ENCODE measurements around the gene GIGYF2. TPM values are rescaled to one million over a fixed set of nuclear protein-coding genes. Genes with fewer than 3 reads are reported as not detected.

Gene GIGYF2
- polyA plus RNA-seq, 1 of the 3 experiments (the other 2 are of a cell fraction): 12.8 TPM

DNA sequence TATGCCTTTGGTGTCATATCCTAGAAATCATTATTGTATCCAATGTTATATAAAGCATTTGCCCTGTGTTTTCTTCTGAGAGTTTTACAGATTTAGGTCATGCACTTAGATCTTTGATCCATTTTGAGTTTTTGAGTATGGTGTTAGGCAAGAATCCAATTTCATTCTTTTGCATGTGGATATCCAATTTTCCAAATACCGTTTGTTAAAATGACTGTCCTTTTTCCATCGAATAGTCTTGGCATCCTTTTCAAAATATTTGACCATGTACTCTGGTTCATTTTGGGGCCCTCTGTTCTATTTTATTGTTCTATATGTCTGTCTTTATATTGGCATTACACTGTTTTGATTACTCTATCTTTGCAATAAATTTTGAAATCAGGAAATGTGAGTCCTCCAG, 103.0 kb downstream of the GIGYF2 start:
- Histone ChIP-seq H3K9me2 (no peaks in the 10 kb centered on the region), H3K27me3 (ENCODE audit: insufficient read depth) (no peaks in the 10 kb centered on the region), H3K4me2 (no peak overlapping the region), H3K9me3 (peaks cover 5% of the 10 kb centered on the region; the same call in 1 of the 2 replicates), H3K4me1 (ENCODE audit: control insufficient read depth in 1 of 2, insufficient read depth in 2 of 2, low read depth in 1 of 2, low read length in 1 of 2) (no peaks in the 10 kb centered on the region), H3K36me3 (replicated peaks in 1 of 2; ENCODE audit: control insufficient read depth in 1 of 2, insufficient read depth in 2 of 2, low read length in 1 of 2) (peaks cover 21 to 73% of the 10 kb centered on the region in 2 experiments), H3F3A (replicated peaks; ENCODE audit: insufficient read depth) (peaks cover 3% of the 10 kb centered on the region), H2AFZ (ENCODE audit: low read depth) (no peak overlapping the region), H3K27ac (ENCODE audit: low read depth in 2 of 2, low read length in 1 of 2) (no peak overlapping the region), H3K9ac (no peak overlapping the region), H3K4me3 (ENCODE audit: low read depth in 2 of 2, low read length in 1 of 2) (no peak overlapping the region), H4K20me1 (ENCODE audit: insufficient read depth) (no peaks in the 10 kb centered on the region), H3K79me2 (ENCODE audit: insufficient read depth) (peaks cover 8% of the 10 kb centered on the region)
- ChIA-PET POLR2A (no interaction called here), CTCF (no interaction called here)
- no peak for DNase-seq
- 94% methylated on average over 2 of the region's 2 CpGs for WGBS (ENCODE audit: low lambda C conversion rate)
- TF ChIP-seq GATA2 (CRISPR knock-in tag; IDR thresholded peaks at IDR 0.05): no peak
- TF ChIP-seq RCOR1 (IDR thresholded peaks at IDR 0.05; ENCODE audit: low read length): no peak
- TF ChIP-seq TCF12 (IDR thresholded peaks at IDR 0.05): no peak
- TF ChIP-seq TAF1 (IDR thresholded peaks at IDR 0.05; ENCODE audit: borderline replicate concordance, low read depth, low read length): no peak

DNA sequence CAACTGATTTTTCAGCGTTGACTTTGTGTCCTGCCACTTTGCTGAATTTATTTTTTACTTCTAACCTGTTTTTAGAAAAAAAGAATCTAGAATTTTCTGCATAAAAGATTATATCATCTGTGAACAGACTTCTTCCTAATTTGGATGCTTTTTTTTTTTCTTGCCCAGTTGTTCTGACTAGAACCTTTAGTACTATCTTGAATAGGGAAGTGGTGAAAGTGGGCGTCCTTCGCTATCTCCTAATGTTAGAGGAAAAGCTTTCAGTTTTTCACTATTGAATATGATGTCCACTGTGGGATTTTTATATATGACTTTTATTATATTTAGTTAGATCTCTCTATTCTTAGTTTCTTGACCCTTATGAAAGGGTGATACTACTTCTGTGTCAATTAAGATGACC, 105.0 kb downstream of the GIGYF2 start:
- Histone ChIP-seq H3K79me2 (ENCODE audit: insufficient read depth) (peaks cover 11% of the 10 kb centered on the region), H3K36me3 (replicated peaks in 1 of 2; ENCODE audit: control insufficient read depth in 1 of 2, insufficient read depth in 2 of 2, low read length in 1 of 2) (peaks cover 15 to 73% of the 10 kb centered on the region in 2 experiments), H3K27ac (ENCODE audit: low read depth in 2 of 2, low read length in 1 of 2) (no peak overlapping the region), H3F3A (replicated peaks; ENCODE audit: insufficient read depth) (peaks cover 4% of the 10 kb centered on the region), H3K27me3 (ENCODE audit: insufficient read depth) (no peaks in the 10 kb centered on the region), H3K9me2 (no peaks in the 10 kb centered on the region), H3K4me3 (ENCODE audit: low read depth in 2 of 2, low read length in 1 of 2) (no peak overlapping the region), H4K20me1 (ENCODE audit: insufficient read depth) (no peaks in the 10 kb centered on the region), H3K9me3 (peaks cover 5% of the 10 kb centered on the region; the same call in 1 of the 2 replicates), H2AFZ (ENCODE audit: low read depth) (no peak overlapping the region), H3K9ac (no peak overlapping the region), H3K4me2 (no peak overlapping the region), H3K4me1 (ENCODE audit: control insufficient read depth in 1 of 2, insufficient read depth in 2 of 2, low read depth in 1 of 2, low read length in 1 of 2) (no peaks in the 10 kb centered on the region)
- TF ChIP-seq CHD2 (IDR thresholded peaks at IDR 0.05; ENCODE audit: low read length, partially characterized antibody) (no peak), RAD21 (IDR thresholded peaks at IDR 0.05; ENCODE audit: low read length) (no peak), NRF1 (IDR thresholded peaks at IDR 0.05; ENCODE audit: low read depth, low read length) (no peak), RFX5 (IDR thresholded peaks at IDR 0.05; ENCODE audit: low read length) (no peak), GABPA (IDR thresholded peaks at IDR 0.05; ENCODE audit: low read depth) (no peak), SMC3 (IDR thresholded peaks at IDR 0.05; ENCODE audit: low read depth, low read length) (no peak), FOSL2 (IDR thresholded peaks at IDR 0.05; ENCODE audit: borderline replicate concordance, low read depth) (no peak), SIN3A (IDR thresholded peaks at IDR 0.05; ENCODE audit: borderline replicate concordance, low read depth, low read length) (no peak), MEF2A (IDR thresholded peaks at IDR 0.05; ENCODE audit: borderline replicate concordance, low read depth) (no peak)
- TF ChIP-seq, protein P1, sequence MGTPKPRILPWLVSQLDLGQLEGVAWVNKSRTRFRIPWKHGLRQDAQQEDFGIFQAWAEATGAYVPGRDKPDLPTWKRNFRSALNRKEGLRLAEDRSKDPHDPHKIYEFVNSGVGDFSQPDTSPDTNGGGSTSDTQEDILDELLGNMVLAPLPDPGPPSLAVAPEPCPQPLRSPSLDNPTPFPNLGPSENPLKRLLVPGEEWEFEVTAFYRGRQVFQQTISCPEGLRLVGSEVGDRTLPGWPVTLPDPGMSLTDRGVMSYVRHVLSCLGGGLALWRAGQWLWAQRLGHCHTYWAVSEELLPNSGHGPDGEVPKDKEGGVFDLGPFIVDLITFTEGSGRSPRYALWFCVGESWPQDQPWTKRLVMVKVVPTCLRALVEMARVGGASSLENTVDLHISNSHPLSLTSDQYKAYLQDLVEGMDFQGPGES (IDR thresholded peaks at IDR 0.05; ENCODE audit: low read depth, low read length): no peak
- TF ChIP-seq, protein P2, sequence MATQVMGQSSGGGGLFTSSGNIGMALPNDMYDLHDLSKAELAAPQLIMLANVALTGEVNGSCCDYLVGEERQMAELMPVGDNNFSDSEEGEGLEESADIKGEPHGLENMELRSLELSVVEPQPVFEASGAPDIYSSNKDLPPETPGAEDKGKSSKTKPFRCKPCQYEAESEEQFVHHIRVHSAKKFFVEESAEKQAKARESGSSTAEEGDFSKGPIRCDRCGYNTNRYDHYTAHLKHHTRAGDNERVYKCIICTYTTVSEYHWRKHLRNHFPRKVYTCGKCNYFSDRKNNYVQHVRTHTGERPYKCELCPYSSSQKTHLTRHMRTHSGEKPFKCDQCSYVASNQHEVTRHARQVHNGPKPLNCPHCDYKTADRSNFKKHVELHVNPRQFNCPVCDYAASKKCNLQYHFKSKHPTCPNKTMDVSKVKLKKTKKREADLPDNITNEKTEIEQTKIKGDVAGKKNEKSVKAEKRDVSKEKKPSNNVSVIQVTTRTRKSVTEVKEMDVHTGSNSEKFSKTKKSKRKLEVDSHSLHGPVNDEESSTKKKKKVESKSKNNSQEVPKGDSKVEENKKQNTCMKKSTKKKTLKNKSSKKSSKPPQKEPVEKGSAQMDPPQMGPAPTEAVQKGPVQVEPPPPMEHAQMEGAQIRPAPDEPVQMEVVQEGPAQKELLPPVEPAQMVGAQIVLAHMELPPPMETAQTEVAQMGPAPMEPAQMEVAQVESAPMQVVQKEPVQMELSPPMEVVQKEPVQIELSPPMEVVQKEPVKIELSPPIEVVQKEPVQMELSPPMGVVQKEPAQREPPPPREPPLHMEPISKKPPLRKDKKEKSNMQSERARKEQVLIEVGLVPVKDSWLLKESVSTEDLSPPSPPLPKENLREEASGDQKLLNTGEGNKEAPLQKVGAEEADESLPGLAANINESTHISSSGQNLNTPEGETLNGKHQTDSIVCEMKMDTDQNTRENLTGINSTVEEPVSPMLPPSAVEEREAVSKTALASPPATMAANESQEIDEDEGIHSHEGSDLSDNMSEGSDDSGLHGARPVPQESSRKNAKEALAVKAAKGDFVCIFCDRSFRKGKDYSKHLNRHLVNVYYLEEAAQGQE (IDR thresholded peaks at IDR 0.05; ENCODE audit: low read depth, low read length): no peak
- POLR2A ChIA-PET: no interaction called here
- CTCF ChIA-PET: interaction anchor here (1.0 kb wide), 1 partner anchor 541 kb away, joined by 3 read pairs; no protein-coding TSS in a partner anchor
- DNase-seq: no peak
- WGBS (ENCODE audit: low lambda C conversion rate): 95% methylated on average over 3 of the region's 3 CpGs
